ENCODE results near the gene DNAL4.

Gene DNAL4

GRCh38 chr22:38756711-38757463 is 37.1 kb downstream of the DNAL4 start:
- DNase-seq (ENCODE audit: low read depth), result no peak

- DNase-seq (ENCODE audit: low read depth), result peak; percentile 75
Observed at GRCh38 chr22:38755911-38756532, 37.9 kb downstream of the DNAL4 start, which contains the start of gene SUN2. Gene SUN2, minus strand, starts transcription at chr22:38755998. Its CDS starts 3,370 bp downstream, at chr22:38752628.

- DNase-seq (ENCODE audit: low read depth), result peak; percentile 69
Observed at GRCh38 chr22:38755155-38755910, 38.6 kb downstream of the DNAL4 start.

- no peak for DNase-seq (ENCODE audit: low read depth)
Observed at GRCh38 chr22:38754751-38755154, 39.2 kb downstream of the DNAL4 start.

GRCh38 chr22:38753948-38754750 is 39.8 kb downstream of the DNAL4 start:
- no peak for DNase-seq (ENCODE audit: low read depth)

- no peak for DNase-seq (ENCODE audit: low read depth)
Observed at GRCh38 chr22:38751422-38752346, 42.3 kb downstream of the DNAL4 start.

- DNase-seq (ENCODE audit: low read depth), result no peak
Observed at GRCh38 chr22:38751066-38751421, 42.9 kb downstream of the DNAL4 start.

GRCh38 chr22:38750638-38751037 is 43.3 kb downstream of the DNAL4 start:
- DNase-seq (ENCODE audit: low read depth), result no peak

- no peak for DNase-seq (ENCODE audit: low read depth)
Observed at GRCh38 chr22:38750104-38750503, 43.8 kb downstream of the DNAL4 start.

- no peak for DNase-seq (ENCODE audit: low read depth)
Observed at GRCh38 chr22:38748487-38749136, 45.3 kb downstream of the DNAL4 start.

- no peak for DNase-seq (ENCODE audit: low read depth)
Observed at GRCh38 chr22:38745676-38746460, 48.1 kb downstream of the DNAL4 start.

- no peak for DNase-seq (ENCODE audit: low read depth)
Observed at GRCh38 chr22:38744981-38745380, 49.0 kb downstream of the DNAL4 start.

GRCh38 chr22:38742176-38742942 is 51.6 kb downstream of the DNAL4 start:
- no peak for DNase-seq (ENCODE audit: low read depth)

GRCh38 chr22:38741576-38741975 is 52.4 kb downstream of the DNAL4 start:
- DNase-seq (ENCODE audit: low read depth), result no peak

- no peak for DNase-seq (ENCODE audit: low read depth)
Observed at GRCh38 chr22:38741166-38741565, 52.8 kb downstream of the DNAL4 start.

- DNase-seq (ENCODE audit: low read depth), result no peak
Observed at GRCh38 chr22:38740754-38741153, 53.2 kb downstream of the DNAL4 start.

GRCh38 chr22:38740116-38740723 is 53.7 kb downstream of the DNAL4 start:
- no peak for DNase-seq (ENCODE audit: low read depth)

GRCh38 chr22:38739300-38740055 is 54.5 kb downstream of the DNAL4 start:
- no peak for DNase-seq (ENCODE audit: low read depth)

Measured in stromal cell of bone marrow (primary cell).